Endothelial cell of umbilical vein (primary cell): ENCODE results near the gene VCAN. TPM values are rescaled to one million over a fixed set of nuclear protein-coding genes. Genes with fewer than 3 reads are reported as not detected.

Experiments used
- BruUV-seq: library from RNA; stranded (reverse); fragments of 400-500 nt; replicated peaks from 2 replicates; lab custom pipeline; 2021; lab: Mats Ljungman, UMichigan
- CTCF ChIA-PET: fragments of 300-600, 350-600 bp; sonication (Branson Sonifier 250); formaldehyde crosslinking; loops from one replicate; lab custom pipeline; 2021; ENCODE audit warnings: antibody characterized with exemption, inconsistent platforms; lab: Charles Lee
- POLR2A ChIA-PET: fragments of 300-600, 350-600 bp; sonication (Branson Sonifier 250); formaldehyde crosslinking; loops from one replicate; lab custom pipeline; 2021; ENCODE audit warnings: antibody characterized with exemption, inconsistent platforms; lab: Charles Lee
- DNase-seq: peaks from one replicate; pipeline ENCODE4 v3.0.0-alpha.2; 2011; ENCODE audit warnings: low read depth, low spot score
- FAIRE-seq: peaks from 2 replicates; lab custom pipeline; 2011; peaks lifted over from hg19 to GRCh38; lab: Jason Lieb, UNC
- H2AFZ ChIP-seq: 2 replicates; pipeline ENCODE4 v1.6.0; 2012; ENCODE audit warnings: low read depth, low read length, control low read depth, inconsistent platforms
- H3K27ac ChIP-seq: 2 replicates; pipeline ENCODE4 v1.5.1; 2011; ENCODE audit warnings: low read depth, mild to moderate bottlenecking, control low read depth, low read length, moderate library complexity; ENCODE audit not compliant: insufficient read depth
- H3K27me3 ChIP-seq, 2 experiments: 2 replicates each; pipeline versions ENCODE4 v1.6.0 to v1.6.1; 2011; ENCODE audit warnings: low read length in 2 of 2, mixed read lengths in 1 of 2; ENCODE audit not compliant: control insufficient read depth in 2 of 2, insufficient read depth in 2 of 2
- H3K36me3 ChIP-seq, 2 experiments: 2 replicates in 1 of 2; 3 replicates in 1 of 2; pipeline ENCODE4 v1.5.1; 2011; ENCODE audit warnings: low read length in 2 of 2, mild to moderate bottlenecking in 1 of 2, moderate library complexity in 1 of 2; ENCODE audit not compliant: control insufficient read depth in 2 of 2, insufficient read depth in 2 of 2; ENCODE audit errors: extremely low read depth in 1 of 2
- H3K4me1 ChIP-seq: 3 replicates; pipeline ENCODE4 v1.5.1; 2011; ENCODE audit warnings: mild to moderate bottlenecking, low read length; ENCODE audit not compliant: control insufficient read depth, insufficient read depth; ENCODE audit errors: extremely low read depth
- H3K4me2 ChIP-seq: 2 replicates; pipeline ENCODE4 v1.6.1; 2011; ENCODE audit warnings: low read length, control low read depth, mixed read lengths; ENCODE audit not compliant: insufficient read depth
- H3K4me3 ChIP-seq, 3 experiments: fragments of 200-600 bp in 1 of 3; sonication (generic), shearing (Covaris generic) in 1 of 3; replicated peaks in 1 of 3; 2 replicates each; pipeline ENCODE4 v1.5.1; 2011 to 2016; ENCODE audit warnings: control low read depth in 3 of 3, low read length in 3 of 3, mild to moderate bottlenecking in 2 of 3, inconsistent platforms in 1 of 3, low read depth in 1 of 3, moderate library complexity in 1 of 3; ENCODE audit not compliant: insufficient read depth in 1 of 3
- H3K79me2 ChIP-seq: 2 replicates; pipeline ENCODE4 v1.6.0; 2012; ENCODE audit warnings: low read length, inconsistent platforms; ENCODE audit not compliant: control insufficient read depth, insufficient read depth
- H3K9ac ChIP-seq: replicated peaks from 2 replicates; pipeline ENCODE3; 2011; ENCODE audit warnings: low read length, control low read depth; ENCODE audit not compliant: insufficient read depth; ENCODE audit errors: extremely low read depth
- H3K9me1 ChIP-seq: replicated peaks from 3 replicates; pipeline ENCODE4 v1.6.0; 2011; ENCODE audit warnings: mild to moderate bottlenecking, low read length; ENCODE audit not compliant: control insufficient read depth, insufficient read depth; ENCODE audit errors: extremely low read depth
- H3K9me3 ChIP-seq: replicated peaks from 2 replicates; pipeline ENCODE4 v1.5.1; 2012; ENCODE audit warnings: low read length, inconsistent platforms; ENCODE audit not compliant: control insufficient read depth, insufficient read depth
- H4K20me1 ChIP-seq: replicated peaks from 2 replicates; pipeline ENCODE3; 2011; ENCODE audit warnings: mild to moderate bottlenecking, low read length; ENCODE audit not compliant: control insufficient read depth, insufficient read depth; ENCODE audit errors: extremely low read depth
- CTCF ChIP-seq, 2 donors: IDR thresholded peaks; 1 replicate in 1 of 2; 2 replicates in 1 of 2; pipeline ENCODE4 v1.5.1; 2011; ENCODE audit warnings: low read length in 2 of 2, mild to moderate bottlenecking in 2 of 2, moderate library complexity in 2 of 2, control low read depth in 1 of 2, inconsistent platforms in 1 of 2, low read depth in 1 of 2; ENCODE audit not compliant: insufficient read depth in 1 of 2; ENCODE audit errors: extremely low read depth in 1 of 2
- FOS ChIP-seq: IDR thresholded peaks from 2 replicates; pipeline ENCODE4 v1.6.1; 2011; ENCODE audit warnings: mild to moderate bottlenecking, low read length, moderate library complexity, borderline replicate concordance; ENCODE audit not compliant: insufficient read depth
- POLR2AphosphoS5 ChIP-seq: IDR thresholded peaks from 2 replicates; pipeline ENCODE4 v1.6.1; 2012; ENCODE audit warnings: low read depth, mild to moderate bottlenecking, control low read depth, low read length, moderate library complexity; ENCODE audit not compliant: insufficient read depth
- dilution Hi-C: fragments of 300-500 bp; cut with MboI; formaldehyde crosslinking; loops from one replicate; pipeline ENCODE4 v1.15.0; 2019; ENCODE audit warnings: low sequenced_read_pairs; ENCODE audit not compliant: extremely low pct_ligation_motif_present
- intact Hi-C: fragments of 100-400 bp; cut with micrococcal nuclease; formaldehyde crosslinking; loops from one replicate; pipeline ENCODE4 v1.10.0; 2022
- polyA plus RNA-seq, 4 experiments: library from polyadenylated mRNA; depleted of rRNA in 3 of 4; stranded (reverse) in 3 of 4; unstranded in 1 of 4; fragments of >200 nt; gene quantifications; 2 replicates each; pipeline versions ENCODE4 v1.2.1 to v1.2.3, GENCODE V29; 2011 to 2012; ENCODE audit warnings: missing spikeins in 1 of 4
- total RNA-seq: library from RNA; stranded (reverse); gene quantifications from 2 replicates; pipeline ENCODE4 v1.2.3, GENCODE V29; 2021

VCAN gene
- total and polyA plus RNA-seq, 2 donors (not counting 3 experiments of a cell fraction or from before 2014, with no cell fraction given): 0.35 to 1.2 TPM

GRCh38 chr5:83628360-83628759, 156.8 kb downstream of the VCAN start:
- Histone ChIP-seq H3K27me3 (no peaks in the 10 kb centered on the region), H3K4me1 (peaks cover 11% of the 10 kb centered on the region), H3K79me2 (no peaks in the 10 kb centered on the region), H3K9ac (no peak overlapping the region), H3K36me3 (no peaks in the 10 kb centered on the region), H3K9me3 (no peaks in the 10 kb centered on the region), H2AFZ (no peak overlapping the region), H3K4me3 (no peak overlapping the region), H3K4me2 (no peak overlapping the region), H3K27ac (no peak overlapping the region), H3K9me1 (no peaks in the 10 kb centered on the region), H4K20me1 (no peaks in the 10 kb centered on the region)
- no peak for FAIRE-seq
- no TSS peak for BruUV-seq
- intact Hi-C loops: no loop called here
- POLR2A ChIA-PET: no interaction called here
- TF ChIP-seq FOS: no peak
- no peak for TF ChIP-seq POLR2AphosphoS5
- no peak for TF ChIP-seq CTCF (IDR thresholded peaks at IDR 0.05; ENCODE audit: extremely low read depth in 1 of 2, insufficient read depth in 1 of 2, low read depth in 1 of 2, low read length in 2 of 2)
- CTCF ChIA-PET: no interaction called here
- no peak for DNase-seq
- dilution Hi-C loops: no loop called here

Other genes with a start within 250 kb of the VCAN start
- not detected in 2 replicates for gene HAPLN1, start 249.1 kb downstream of the VCAN start, total RNA-seq
- gene HAPLN1, start 249.1 kb downstream of the VCAN start, polyA plus RNA-seq: 0.04 and 0.14 TPM in 2 replicates